Ecto neural progenitor cell (in vitro differentiated cells): ENCODE results near the gene CHIT1.
"Not testable (repeated sequence)": the region's sequence is repeated elsewhere in the genome, so short reads cannot be mapped to it uniquely, and the experiment has no call there.

ENCODE experiments used
- DNase-seq: peaks from one replicate; pipeline ENCODE4 v3.0.0-alpha.2; 2018; ENCODE audit warnings: low spot score

The CHIT1 gene

DNA sequence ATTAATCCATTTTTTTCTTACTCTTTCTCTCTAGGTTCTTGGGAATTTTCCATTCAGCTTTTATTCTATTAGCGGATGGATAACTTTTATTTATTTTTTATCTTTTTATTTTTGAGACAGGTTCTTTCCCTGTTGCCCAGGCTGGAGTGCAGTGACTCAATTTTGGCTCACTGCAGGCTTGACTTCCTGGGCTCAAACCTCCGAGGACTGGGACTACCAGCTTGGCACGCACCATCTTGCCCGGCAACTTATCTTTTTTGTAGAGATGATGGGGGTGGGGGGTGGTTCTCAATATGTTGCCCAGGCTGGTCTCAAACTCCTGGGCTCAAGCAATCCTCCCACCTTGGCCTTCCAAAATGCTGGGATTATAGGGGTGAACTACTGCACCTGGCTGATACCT is 36.1 kb upstream of the CHIT1 start:
- no peak for DNase-seq

DNA sequence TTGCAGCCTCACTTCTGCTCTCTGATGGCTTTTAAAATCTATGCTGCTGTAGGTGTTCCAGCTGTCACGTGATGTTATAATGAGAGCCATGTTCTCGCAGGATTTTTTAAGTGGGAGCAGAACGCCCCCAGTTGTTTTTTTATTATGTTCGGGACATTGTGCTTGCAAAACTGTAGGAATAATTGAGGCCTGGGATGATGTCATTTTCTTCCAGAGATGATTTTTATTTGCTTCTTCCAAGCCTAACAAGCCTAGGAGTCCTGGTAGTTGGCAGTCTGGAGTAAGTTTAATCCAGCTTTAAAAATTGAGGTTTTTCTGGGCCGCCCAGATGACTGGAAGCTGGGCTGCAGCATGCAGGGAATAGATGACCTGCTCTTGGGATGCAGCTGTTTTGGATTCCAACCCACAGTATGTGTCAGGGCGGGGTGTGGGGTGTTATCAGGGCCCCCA is 34.6 kb upstream of the CHIT1 start:
- no peak for DNase-seq

DNA sequence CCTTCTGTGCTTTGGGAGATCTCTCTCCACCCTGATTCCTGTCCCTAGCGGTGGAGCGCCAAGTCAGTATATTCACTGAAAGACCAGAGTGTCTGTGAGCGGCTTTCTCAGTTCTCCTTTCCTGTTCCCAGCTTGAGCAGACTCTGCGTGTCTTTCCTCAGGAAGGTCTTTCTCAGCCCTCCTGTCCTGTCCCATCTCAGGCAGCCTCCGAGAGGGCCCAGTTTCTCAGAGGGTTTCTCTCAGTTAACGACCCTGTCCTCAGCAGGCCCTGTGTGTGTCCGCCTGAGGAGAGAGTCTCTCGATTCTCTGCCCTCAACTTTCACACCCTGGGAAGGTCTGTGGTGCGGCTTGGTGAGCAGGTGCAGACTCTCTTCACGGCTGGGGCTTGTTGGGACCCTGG is 34.0 kb upstream of the CHIT1 start:
- no peak for DNase-seq

DNA sequence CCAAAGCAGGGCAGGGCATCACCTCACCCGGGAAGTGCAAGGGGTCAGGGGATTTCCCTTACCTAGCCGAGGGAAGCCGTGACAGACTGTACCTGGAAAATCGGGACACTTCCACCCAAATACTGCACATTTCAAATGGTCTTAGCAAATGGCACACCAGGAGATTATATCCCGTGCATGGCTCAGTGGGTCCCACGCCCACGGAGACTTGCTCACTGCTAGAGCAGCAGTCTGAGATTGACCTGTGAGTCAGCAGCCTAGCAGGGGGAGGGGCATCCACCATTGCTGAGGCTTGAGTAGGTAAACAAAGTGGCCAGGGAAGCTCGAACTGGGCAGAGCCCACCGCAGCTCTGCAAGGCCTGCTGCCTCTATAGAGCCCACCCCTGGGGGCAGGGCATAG is 27.2 kb upstream of the CHIT1 start:
- not testable (repeated sequence) for DNase-seq

DNA sequence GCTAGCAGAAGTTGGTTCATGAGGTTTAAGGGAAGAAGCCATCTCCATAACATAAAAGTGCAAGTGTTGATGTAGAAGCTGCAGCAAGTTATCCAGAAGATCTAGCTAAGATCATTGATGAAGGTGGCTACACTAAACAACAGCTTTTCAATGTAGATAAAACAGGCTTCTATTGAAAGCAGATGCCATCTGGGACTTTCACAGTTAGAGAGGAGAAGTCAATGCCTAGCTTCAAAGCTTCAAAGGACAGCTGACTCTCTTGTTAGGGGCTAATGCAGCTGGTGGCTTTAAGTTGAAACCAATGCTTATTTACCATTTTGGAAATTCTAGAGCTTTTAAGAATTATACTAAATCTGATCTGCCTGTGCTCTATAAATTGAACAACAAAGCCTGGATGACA is 25.3 kb upstream of the CHIT1 start:
- DNase-seq: not testable (repeated sequence)

DNA sequence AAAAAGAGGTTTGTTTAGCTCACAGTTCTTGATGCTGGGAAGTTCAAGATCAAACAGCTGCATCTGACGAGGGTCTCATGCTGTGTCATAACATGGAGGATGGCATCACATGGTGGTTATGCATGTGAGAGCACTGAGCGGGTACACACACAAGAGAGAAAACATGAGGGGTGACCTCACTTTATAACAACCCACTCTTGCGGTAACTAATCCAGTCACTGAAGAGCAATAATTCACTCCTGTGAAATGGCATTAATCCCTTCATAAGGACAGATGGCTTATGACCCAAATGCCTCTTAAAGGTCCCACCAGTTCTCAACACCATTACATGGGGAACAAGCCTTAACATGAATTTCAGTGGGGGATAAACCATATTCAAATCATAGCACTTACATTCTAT is 23.2 kb upstream of the CHIT1 start:
- no peak for DNase-seq

DNA sequence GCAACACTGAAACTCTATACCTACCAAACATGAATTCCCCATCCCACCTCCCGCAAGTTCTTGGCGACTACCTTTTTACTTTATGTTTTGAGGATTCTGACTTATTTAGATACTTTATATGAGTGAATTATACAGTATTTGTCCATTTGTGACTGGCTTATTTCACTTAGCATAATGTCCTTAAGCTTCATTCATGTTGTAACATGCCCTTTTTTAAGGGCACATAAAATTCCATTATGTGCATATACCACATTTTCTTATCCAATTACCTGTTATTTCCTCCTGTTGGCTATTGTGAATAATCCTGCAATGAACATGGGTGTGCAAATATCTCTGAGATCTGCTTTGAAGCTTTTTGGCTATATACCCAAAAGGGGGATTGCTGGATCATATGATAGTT is 22.0 kb upstream of the CHIT1 start:
- no peak for DNase-seq

DNA sequence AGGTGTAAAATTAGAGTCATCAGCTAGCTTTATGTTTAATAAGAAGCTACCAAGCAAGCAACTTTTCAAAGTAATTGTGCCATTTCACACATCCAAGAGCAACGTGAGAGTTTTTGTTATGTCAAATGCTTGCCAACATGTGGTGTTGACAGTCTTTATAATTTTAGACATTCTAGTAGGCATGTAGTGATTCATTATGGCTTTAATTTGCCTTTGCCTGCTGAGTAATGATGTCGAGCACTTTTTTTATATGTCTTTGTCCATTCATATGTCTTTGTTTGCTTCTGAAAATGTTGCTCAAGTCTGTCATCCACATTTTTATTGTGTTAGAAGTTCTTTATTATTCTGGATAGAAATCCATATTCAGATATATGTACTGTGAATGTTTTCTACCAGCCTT is 21.4 kb upstream of the CHIT1 start:
- no peak for DNase-seq

DNA sequence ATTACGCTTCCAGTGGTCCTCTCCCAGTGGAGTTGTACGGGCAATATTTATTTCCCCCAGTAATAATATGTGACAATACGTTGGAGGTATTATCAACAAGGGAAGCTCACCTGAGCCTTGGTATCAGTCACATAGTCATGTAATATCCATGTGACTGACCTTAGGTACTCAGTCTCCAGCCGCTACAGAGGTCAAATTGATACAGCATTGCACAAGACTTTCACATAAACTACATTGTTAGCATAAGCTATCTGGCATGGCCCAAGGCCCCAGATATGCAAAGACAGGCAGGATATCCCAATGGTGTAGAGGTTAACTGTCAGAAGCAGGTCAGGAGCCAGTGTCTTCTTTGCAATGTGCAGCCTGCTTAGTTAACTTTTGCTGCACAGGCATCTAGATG is 15.3 kb upstream of the CHIT1 start:
- no peak for DNase-seq

DNA sequence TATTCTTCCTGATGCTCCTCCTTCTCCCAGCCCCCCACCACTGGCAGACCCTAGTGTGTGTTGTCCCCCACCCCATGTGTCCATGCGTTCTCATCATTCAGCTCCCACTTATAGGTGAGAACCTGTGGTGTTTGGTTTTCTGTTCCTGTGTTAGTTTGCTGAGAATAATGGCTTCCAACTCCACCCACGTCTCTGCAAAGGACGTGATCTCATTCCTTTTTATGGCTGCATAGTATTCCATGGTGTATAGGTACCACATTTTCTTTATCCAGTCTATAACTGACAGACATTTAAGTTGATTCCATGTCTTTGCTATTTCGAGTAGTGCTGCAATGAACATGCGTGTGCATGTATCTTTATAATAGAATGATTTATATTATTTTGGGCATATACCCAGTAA is 12.2 kb upstream of the CHIT1 start:
- not testable (repeated sequence) for DNase-seq

DNA sequence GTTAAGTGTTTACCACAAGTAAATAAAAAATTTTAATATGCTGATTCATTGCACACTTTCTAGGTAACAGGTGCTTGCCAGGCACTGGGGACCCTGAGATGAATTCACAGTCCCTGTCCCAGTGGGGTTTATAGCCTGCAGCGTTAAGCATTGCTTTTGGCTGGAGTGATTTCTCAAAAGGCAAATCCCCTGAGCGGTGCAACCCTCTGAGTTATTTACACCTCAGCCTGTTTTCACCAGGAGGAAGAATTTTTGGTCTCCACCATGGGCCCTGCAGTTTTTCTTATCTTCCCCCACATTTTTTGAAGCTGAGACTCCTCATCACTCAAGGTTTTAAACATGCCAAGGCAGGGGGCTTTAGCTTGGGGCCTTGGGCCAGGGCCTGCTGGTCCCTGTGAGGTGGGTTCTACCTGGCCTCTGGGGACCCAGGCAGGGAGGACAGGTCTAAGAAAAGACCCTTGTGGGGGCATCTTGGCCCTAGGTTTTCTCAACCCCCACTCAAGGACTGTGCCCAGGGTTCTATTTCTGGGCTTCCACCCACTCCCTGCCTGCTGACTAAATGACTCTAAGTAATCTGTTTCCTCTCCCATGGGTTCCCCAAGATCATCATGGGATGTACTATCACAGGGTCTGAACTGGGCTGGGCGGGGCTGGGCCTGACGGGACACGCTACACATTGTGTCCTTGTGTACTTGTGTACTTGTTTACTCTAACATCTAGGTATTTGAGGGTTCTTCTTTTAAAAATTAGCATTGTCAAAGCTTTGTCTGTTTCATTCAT is 10.2 kb upstream of the CHIT1 start:
- no peak for DNase-seq

DNA sequence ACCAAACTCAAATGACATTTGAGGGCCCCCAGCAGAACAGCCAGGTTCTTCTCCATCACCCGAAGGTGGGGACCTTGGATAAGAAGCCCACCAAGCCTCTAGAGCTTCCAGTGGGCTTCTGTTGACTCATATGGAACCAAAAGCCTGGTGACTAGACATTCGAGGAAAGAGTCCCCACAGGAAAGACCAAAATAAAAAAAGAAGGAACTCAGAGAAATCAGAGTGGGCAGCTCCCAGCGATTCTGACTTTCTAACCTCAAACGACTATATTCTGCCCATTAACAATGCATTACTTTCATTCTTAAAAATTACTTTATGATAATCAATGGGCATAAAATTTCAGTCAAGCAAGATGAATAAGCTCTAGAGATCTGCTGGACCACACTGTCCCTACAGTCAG is 9.6 kb upstream of the CHIT1 start:
- DNase-seq: no peak

DNA sequence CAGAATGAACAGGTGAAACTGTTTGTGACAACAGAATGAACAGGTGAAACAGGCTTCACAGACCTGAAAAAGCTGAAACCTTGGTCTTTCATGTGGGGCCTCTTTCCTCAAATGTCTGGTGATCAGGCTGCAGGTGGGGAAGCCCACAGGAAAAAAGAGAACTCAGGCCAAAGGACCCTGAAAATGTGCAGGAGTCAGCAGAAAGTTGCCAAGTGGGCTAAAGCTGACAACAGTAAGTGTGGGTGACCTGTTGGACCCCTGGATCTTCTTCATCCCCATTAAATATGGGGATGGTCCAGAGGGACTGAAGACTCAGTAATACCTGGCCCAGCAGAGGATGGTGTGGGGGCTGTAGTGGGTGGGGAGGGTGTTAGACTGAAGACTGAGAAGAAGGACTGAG is 9.1 kb upstream of the CHIT1 start:
- no peak for DNase-seq

DNA sequence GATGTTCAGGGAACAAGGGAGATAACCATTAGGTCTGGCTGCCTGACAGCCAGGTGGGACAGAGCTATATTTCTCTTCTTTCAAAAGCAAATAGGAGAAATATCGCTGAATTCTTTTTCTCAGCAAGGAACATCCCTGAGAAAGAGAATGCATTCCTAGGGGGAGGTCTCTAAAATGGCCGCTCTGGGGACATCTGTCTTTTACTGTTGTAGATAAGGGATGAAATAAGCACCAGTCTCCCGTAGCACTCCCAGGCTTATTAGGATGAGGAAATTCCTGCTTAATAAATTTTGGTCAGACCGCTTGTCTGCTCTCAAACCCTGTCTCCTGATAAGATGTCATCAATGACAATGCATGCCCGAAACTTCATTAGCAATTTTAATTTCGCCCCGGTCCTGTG is 5.4 kb upstream of the CHIT1 start:
- not testable (repeated sequence) for DNase-seq

DNA sequence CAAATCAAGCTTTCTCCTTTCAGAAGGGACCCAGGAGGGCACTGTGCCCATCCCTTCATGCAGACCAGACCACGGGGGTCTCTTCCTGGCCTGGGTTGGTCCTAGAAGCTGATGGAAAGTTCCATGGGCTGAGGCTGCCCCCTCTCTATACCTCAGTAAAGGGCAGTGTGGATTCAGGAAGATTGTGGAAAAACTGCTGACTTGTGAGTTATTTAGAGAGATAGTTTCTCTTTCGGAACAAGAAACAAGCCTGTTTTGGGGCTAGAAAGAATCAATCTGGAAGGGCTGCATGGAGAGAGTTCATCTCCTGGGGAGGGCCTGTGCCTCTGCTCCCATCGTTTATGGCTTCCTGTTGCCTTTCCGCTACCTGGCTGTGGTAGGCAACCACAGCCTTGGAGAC is 803 bp downstream of the CHIT1 start:
- no peak for DNase-seq

DNA sequence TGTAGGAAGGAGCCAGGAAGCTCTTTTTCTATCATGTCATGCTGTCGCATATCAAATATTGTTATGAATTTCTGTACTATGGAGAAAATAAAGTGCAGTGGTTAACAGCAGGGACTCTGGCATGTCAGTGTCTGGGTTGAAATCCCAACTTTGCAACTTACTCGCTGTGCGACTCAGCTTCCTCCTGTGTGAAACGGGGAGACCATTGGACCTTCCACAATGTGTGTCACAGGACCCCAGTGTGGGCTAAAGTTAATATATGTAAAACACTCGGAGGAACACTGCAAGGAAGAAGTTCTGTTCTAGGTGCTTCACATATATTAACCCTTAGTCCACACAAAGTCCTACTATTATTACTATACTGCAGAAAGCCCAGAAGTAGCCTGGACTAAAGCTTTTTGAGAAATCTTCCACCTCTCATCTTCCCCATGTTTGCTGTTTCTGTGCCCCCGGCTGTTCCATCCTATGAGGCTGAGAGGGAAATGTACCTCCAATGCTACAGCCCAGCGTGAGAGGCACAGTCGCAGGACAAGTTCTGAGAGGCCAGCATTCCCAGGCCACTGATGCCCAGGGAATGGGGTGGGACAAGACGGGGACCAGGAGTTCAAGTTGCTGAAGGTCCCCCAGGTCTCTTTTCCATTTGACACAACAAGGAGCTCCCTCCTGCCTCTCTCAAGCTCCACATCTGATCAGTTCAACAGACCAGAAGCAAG is 1.9 kb downstream of the CHIT1 start:
- no peak for DNase-seq

DNA sequence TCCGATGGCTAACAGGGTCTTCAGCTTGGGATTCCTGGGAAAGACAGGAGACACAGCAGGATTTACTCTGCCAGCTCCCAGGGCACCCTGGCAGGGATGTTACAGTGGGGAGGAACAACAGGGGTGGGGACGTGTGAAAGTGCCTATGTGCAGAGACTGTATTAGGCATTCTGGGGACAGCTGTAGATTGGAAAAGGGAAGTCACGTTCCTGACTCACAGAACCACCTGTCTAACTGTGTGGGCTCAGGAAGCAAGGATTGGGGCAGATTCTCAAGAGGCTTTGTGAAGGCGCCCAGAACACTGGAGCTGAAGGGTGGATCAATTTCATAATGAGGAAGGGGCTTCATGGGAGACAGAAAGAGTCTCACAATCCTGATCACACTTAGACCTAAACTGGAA is 4.4 kb downstream of the CHIT1 start:
- no peak for DNase-seq

DNA sequence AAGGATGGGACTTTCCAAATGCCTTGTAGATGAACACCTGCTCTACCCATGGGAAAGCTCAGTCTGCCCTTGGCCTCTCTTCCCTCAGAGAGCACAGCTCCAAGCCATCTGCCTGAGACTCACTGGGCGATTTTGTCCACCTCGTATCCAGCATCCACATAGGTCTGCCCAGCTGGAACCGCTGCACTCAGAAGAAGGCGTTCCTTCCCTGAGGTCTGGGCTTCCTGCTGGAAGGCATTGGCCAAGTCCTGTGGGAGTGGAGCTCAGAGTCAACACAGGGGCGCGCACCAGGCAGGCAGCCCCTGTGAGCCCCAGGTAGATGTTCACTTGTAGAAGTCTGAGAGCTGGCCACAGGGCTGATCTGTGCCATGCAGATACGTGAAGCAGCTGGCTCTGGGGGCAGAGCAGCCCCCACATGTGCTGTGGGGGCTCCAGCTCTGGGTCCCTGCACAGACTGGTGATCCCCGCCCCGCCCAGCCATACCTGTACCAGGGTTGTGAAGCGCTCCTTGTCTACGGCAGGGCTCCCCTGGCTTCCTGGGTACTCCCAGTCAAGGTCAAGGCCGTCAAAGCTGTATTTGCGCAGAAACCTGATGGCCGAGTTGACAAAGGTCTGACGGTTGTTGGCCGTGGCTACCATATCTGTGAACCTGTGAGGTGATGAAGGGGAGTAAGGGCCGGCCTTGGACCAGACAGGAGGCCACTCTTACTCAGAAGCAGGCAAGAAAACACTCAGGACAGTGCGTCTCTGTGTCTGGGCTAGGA is 6.3 kb downstream of the CHIT1 start:
- DNase-seq: no peak

DNA sequence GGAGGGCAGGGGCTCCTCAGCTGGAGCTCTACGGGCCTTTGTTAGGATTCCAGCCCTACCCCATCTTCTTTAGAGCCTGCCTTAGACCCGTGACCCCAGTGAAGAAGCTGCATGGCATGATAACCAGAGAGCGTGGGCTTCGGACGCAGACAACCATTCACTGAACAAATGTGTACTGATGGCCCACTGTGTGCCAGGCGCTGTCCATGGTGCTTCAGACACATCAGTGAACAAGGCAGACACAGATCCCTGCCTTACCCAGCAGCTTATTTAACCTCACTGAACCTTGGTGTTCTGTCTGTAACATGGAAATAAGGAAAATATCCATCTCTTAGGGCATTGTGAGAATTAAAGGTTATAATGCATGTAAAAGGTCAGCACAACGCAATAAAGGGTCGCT is 9.5 kb downstream of the CHIT1 start:
- DNase-seq: peak; percentile 61

DNA sequence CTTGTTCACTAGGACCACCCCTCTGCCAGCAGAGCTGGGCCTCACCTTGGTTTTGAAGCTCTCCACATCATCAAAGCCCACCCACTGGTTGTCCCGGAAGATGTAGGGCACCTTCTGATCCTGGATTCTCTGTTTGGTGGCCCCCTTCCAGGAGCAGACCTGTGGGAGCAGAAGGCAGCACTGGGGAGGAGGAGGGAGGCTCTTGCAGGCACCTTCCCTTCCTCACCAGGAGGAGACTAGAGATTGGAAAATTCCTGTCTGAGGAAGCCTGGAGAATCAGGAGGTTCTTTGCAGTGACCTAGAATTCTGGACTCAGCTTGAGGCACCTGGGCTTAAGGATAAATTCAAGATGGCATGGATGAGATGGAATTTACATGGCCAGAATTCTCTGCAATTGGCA is 10.3 kb downstream of the CHIT1 start:
- no peak for DNase-seq

DNA sequence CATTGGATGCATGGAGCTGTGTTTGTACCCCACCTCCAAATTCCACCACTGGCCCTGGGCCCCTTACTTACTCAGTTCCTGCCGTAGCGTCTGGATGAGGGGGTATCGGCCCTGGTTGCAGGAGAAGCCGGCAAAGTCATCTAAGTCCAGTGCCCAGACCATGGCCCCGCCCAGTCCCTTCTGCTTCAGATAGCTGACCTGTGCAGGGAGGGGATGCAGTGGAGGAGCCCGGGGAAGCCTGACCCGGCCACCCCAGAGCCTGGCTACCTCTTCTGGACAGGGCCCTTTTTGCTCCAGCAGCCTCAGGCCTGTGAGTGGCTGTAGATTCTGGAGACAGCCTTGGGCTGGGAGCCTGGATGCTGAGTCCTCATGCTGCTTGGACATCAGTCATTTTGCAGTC is 11.8 kb downstream of the CHIT1 start:
- no peak for DNase-seq

DNA sequence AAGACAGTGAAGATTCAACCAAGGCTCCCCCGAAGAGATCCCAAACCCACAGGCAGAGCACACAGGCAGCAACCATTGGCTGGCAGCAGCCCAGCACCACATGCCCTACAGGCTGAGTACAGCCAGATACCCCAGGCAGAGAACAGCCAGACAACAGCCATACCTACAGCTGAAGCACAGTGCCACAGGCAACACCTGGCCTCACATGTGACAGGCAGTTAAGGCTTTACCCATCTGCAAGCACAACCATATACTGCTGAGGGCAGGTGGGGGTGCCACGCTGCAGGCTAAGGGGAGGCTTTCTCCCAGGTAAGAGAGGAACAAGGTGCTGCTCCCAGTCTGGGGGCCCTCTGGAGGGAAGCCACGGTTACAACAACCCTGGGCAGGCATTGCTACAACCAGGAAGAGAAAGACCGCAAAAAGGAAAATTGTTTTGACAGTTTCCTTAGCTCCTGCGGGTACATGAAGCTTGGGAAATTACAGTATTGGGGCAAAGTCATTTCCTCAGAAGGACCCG is 12.3 kb downstream of the CHIT1 start:
- DNase-seq: no peak
